ENCODE measurements around the gene UBE2G1.
"Not testable (repeated sequence)": the region's sequence is repeated elsewhere in the genome, so short reads cannot be mapped to it uniquely, and the experiment has no call there.

Gene UBE2G1

DNA sequence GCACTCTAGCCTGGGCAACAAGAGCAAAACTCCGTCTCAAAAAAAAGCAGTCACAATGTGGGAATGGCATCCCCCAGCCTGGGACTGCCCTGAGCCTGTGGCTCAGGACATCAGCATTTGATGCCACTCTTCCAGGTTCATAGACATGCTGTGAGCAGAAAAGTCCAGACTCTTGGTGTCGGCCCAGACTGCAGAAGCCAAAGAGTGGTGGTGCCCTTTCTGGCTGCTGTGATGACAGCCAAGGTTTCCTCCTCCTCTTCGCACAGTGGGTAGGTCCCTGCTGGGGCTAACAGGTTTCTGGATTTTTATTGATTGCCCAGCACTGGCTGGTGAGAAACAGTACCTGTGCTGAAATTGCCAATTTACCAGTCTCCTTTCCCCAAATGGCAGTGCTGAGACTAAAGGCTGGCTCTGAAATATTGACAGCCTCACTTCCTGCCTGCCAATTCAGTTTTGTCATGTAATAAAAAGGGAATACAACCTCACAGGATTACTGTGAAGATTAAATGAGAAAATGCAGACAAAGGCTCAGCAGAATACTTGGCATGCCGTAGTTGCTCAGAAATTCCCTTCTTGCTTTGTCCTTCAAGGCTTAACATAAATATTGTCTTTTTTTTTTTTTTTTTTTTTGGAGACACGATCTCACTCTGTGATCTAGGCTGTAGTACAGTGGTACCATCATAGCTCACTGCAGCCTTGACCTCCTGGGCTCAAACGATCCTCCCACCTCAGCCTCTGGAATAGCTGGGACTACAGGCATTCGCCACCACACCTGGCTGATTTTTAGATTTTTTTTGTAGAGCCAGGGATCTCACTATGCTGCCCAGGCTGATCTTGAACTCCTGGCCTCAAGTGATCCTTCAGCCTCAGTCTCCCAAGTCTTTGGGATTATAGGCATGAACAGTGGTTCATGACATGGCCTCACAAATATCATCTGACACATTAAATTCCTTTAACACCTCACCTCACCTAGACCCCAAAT is 15.5 kb upstream of the UBE2G1 start:
- TF ChIP-seq, protein P1, sequence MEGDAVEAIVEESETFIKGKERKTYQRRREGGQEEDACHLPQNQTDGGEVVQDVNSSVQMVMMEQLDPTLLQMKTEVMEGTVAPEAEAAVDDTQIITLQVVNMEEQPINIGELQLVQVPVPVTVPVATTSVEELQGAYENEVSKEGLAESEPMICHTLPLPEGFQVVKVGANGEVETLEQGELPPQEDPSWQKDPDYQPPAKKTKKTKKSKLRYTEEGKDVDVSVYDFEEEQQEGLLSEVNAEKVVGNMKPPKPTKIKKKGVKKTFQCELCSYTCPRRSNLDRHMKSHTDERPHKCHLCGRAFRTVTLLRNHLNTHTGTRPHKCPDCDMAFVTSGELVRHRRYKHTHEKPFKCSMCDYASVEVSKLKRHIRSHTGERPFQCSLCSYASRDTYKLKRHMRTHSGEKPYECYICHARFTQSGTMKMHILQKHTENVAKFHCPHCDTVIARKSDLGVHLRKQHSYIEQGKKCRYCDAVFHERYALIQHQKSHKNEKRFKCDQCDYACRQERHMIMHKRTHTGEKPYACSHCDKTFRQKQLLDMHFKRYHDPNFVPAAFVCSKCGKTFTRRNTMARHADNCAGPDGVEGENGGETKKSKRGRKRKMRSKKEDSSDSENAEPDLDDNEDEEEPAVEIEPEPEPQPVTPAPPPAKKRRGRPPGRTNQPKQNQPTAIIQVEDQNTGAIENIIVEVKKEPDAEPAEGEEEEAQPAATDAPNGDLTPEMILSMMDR (IDR thresholded peaks at IDR 0.05) = no peak
- no peak overlapping the region for H3K4me3 Mint-ChIP-seq
- no peak for DNase-seq
- H3K9me3 Mint-ChIP-seq = no peaks in the 10 kb centered on the region
- H3K36me3 Mint-ChIP-seq (ENCODE audit: low read depth) = no peaks in the 10 kb centered on the region
- no peak overlapping the region for H3K27ac Mint-ChIP-seq
- peaks cover 4% of the 10 kb centered on the region for H3K27me3 Mint-ChIP-seq (ENCODE audit: low read depth, poor library complexity)
- H3K4me1 Mint-ChIP-seq = peaks cover 6% of the 10 kb centered on the region

GRCh38 chr17:4378626-4379025 is 12.2 kb upstream of the UBE2G1 start:
- Mint-ChIP-seq H3K36me3 (ENCODE audit: low read depth) (no peaks in the 10 kb centered on the region), H3K27me3 (ENCODE audit: low read depth, poor library complexity) (peaks cover 7% of the 10 kb centered on the region), H3K4me3 (no peak overlapping the region), H3K4me1 (peaks cover 20% of the 10 kb centered on the region), H3K27ac (no peak overlapping the region), H3K9me3 (no peaks in the 10 kb centered on the region)
- DNase-seq = no peak
- TF ChIP-seq, protein P1 (IDR thresholded peaks at IDR 0.05) = no peak

DNA sequence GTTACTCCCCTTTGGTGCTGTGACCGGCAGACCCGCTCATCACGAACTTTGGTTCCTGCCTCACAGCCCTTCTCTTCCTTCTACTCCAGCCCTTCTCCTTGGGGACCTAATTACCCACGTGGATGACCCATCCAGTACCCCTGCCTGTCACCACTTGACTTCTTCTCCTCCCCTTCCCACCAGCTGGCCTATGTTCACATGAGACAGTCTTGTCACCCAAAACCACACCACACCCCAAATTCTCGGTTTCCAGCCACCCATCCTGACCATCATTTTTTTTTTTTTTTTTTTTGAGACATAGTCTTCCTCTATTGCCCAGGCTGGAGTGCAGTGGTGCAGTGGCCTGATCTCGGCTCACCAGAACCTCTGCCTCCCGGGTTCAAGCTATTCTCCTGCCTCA is 10.8 kb upstream of the UBE2G1 start:
- not testable (repeated sequence) for H3K36me3 Mint-ChIP-seq (ENCODE audit: low read depth); H3K9me3 Mint-ChIP-seq; H3K27me3 Mint-ChIP-seq (ENCODE audit: low read depth, poor library complexity); H3K4me3 Mint-ChIP-seq; DNase-seq; H3K27ac Mint-ChIP-seq
- H3K4me1 Mint-ChIP-seq = peaks cover 26% of the 10 kb centered on the region

DNA sequence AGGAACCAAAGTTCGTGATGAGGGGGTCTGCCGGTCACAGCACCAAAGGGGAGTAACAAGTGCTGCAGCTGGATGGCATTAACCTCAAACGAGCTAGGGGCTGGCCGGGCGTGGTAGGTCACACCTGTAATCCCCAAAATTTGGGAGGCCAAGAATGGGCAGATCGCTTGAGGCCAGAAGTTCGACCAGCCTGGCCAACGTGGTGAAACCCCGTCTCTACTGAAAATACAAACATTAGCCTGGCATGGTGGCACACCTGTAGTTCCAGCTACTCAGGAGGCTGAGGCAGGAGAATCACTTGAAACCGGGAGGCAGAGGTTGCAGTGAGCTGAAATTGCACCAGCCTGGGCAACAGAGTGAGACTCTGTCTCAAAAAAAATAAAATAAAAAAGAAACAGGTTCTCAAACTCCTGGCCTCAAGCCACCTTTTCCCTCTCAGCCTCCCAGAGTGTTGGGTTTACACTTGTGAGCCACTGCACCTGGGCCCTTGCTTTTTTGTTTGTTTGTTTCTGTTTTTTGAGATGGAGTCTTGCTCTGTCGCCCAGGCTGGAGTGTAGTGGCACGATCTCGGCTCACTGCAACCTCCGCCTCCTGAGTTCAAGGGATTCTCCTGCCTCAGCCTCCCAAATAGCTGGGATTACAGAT is 9.4 kb upstream of the UBE2G1 start:
- not testable (repeated sequence) for H3K36me3 Mint-ChIP-seq (ENCODE audit: low read depth); H3K4me3 Mint-ChIP-seq; H3K9me3 Mint-ChIP-seq

GRCh38 chr17:4375039-4375748 is 8.7 kb upstream of the UBE2G1 start:
- Mint-ChIP-seq H3K27ac (no peak overlapping the region), H3K9me3 (no peaks in the 10 kb centered on the region), H3K36me3 (ENCODE audit: low read depth) (no peaks in the 10 kb centered on the region), H3K4me3 (no peak overlapping the region), H3K4me1 (peaks cover 34% of the 10 kb centered on the region), H3K27me3 (ENCODE audit: low read depth, poor library complexity) (peaks cover 7% of the 10 kb centered on the region)
- no peak for DNase-seq
- TF ChIP-seq, protein P1 (IDR thresholded peaks at IDR 0.05) = no peak

More for the DNA sequence above, 9.4 kb upstream of the UBE2G1 start:
- not testable (repeated sequence) for H3K27ac Mint-ChIP-seq; H3K27me3 Mint-ChIP-seq (ENCODE audit: low read depth, poor library complexity); DNase-seq
- H3K4me1 Mint-ChIP-seq = peaks cover 29% of the 10 kb centered on the region

DNA sequence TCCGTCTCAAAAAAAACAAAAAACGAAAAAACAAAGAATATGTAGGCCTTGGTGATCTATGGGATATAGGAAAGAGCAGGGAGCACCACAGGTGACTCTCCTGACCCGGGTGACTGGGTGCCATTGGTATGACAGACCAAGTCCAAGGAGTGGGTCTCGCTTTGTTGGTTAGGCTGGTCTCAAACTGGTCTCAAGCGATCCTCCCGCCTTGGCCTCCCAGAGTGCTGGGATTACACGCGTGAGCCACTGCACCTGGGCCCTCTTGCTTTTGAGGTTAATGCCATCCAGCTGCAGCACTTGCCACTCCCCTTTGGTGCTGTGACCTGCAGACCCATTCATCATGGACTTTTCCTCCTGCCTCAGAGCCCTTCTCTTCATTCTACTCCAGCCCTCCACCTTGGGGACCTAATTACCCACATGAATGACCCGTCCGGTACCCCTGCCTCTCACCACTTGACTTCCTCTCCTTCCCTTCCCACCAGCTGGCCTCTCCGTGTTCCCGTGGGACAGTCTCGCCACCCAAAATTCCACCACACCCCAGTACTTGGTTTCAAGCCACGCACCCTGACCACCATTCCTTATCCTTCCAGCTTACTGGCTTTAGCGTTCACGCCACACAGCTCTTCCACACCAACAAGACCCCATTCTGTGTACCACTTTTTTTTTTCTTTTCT is 3.2 kb upstream of the UBE2G1 start:
- H3K27me3 Mint-ChIP-seq (ENCODE audit: low read depth, poor library complexity) = no peaks in the 10 kb centered on the region
- DNase-seq = no peak
- TF ChIP-seq, protein P1 (IDR thresholded peaks at IDR 0.05) = no peak
- H3K4me3 Mint-ChIP-seq = no peak overlapping the region
- peaks cover 5% of the 10 kb centered on the region for H3K36me3 Mint-ChIP-seq (ENCODE audit: low read depth)
- peaks cover 3% of the 10 kb centered on the region for H3K9me3 Mint-ChIP-seq
- H3K4me1 Mint-ChIP-seq = peaks cover 46% of the 10 kb centered on the region
- peak overlapping the region; percentile 30 for H3K27ac Mint-ChIP-seq
